ENCODE data around the gene DIPK1C.

DIPK1C gene

GRCh38 chr18:74419761-74420160, 37.3 kb downstream of the DIPK1C start:
- no peak for DNase-seq (ENCODE audit: low read depth in 2 of 2)

- DNase-seq (ENCODE audit: low read depth in 2 of 2): no peak
These were observed 39.1 kb downstream of the DIPK1C start for GRCh38 chr18:74418023-74418422.

GRCh38 chr18:74416124-74416523, 41.0 kb downstream of the DIPK1C start:
- no peak for DNase-seq (ENCODE audit: low read depth in 2 of 2)

GRCh38 chr18:74414953-74415515, 42.1 kb downstream of the DIPK1C start:
- no peak for DNase-seq (ENCODE audit: low read depth in 2 of 2)

- DNase-seq (ENCODE audit: low read depth in 2 of 2): no peak
These were observed 43.3 kb downstream of the DIPK1C start for GRCh38 chr18:74413836-74414235.

GRCh38 chr18:74412116-74412880, 44.8 kb downstream of the DIPK1C start:
- DNase-seq (ENCODE audit: low read depth in 2 of 2): no peak

- no peak for DNase-seq (ENCODE audit: low read depth in 2 of 2)
These were observed 45.6 kb downstream of the DIPK1C start for GRCh38 chr18:74411475-74411874.

GRCh38 chr18:74410441-74410992, 46.6 kb downstream of the DIPK1C start:
- no peak for DNase-seq (ENCODE audit: low read depth in 2 of 2)

GRCh38 chr18:74407888-74408287, 49.2 kb downstream of the DIPK1C start:
- no peak for DNase-seq (ENCODE audit: low read depth in 2 of 2)

- no peak for DNase-seq (ENCODE audit: low read depth in 2 of 2)
These were observed 54.2 kb downstream of the DIPK1C start for GRCh38 chr18:74402806-74403433.

GRCh38 chr18:74400813-74401212, 56.3 kb downstream of the DIPK1C start:
- no peak for DNase-seq (ENCODE audit: low read depth in 2 of 2)

- DNase-seq (ENCODE audit: low read depth in 2 of 2): no peak
These were observed 57.8 kb downstream of the DIPK1C start for GRCh38 chr18:74399091-74399887.

- DNase-seq (ENCODE audit: low read depth in 2 of 2): no peak
These were observed 59.5 kb downstream of the DIPK1C start for GRCh38 chr18:74397572-74397971.

- no peak for DNase-seq (ENCODE audit: low read depth in 2 of 2)
These were observed 60.6 kb downstream of the DIPK1C start for GRCh38 chr18:74396171-74397169.

- no peak for DNase-seq (ENCODE audit: low read depth in 2 of 2)
These were observed 61.4 kb downstream of the DIPK1C start for GRCh38 chr18:74395648-74396154.

- no peak for DNase-seq (ENCODE audit: low read depth in 2 of 2)
These were observed 62.1 kb downstream of the DIPK1C start for GRCh38 chr18:74395006-74395405.

- no peak for DNase-seq (ENCODE audit: low read depth in 2 of 2)
These were observed 64.8 kb downstream of the DIPK1C start for GRCh38 chr18:74392323-74392722.

GRCh38 chr18:74390900-74391299, 66.2 kb downstream of the DIPK1C start:
- DNase-seq (ENCODE audit: low read depth in 2 of 2): no peak

GRCh38 chr18:74389991-74390390, 67.1 kb downstream of the DIPK1C start:
- no peak for DNase-seq (ENCODE audit: low read depth in 2 of 2)

- no peak for DNase-seq (ENCODE audit: low read depth in 2 of 2)
These were observed 67.8 kb downstream of the DIPK1C start for GRCh38 chr18:74389171-74389927.

All from stimulated activated CD8-positive, alpha-beta memory T cell treated with anti-CD3 and anti-CD28 coated beads, Interleukin-2, amount 100 ng/mL, for 48 hours (primary cell).